IPS-20b (cell line): ENCODE data around the gene PEX5.

Experiments
- H3K27ac ChIP-seq: one replicate; pipeline ENCODE4 v1.5.1; 2013; ENCODE audit warnings: low read length
- H3K27me3 ChIP-seq: 2 replicates; pipeline ENCODE4 v1.6.1; 2013; ENCODE audit warnings: mild to moderate bottlenecking, low read length, inconsistent platforms; ENCODE audit not compliant: insufficient read depth
- H3K36me3 ChIP-seq: 2 replicates; pipeline ENCODE4 v1.6.1; 2013; ENCODE audit warnings: low read depth, mild to moderate bottlenecking, inconsistent platforms, low read length, moderate library complexity; ENCODE audit not compliant: insufficient read depth
- H3K4me1 ChIP-seq: 2 replicates; pipeline ENCODE4 v1.6.1; 2013; ENCODE audit warnings: mild to moderate bottlenecking, control low read depth, inconsistent platforms, low read length, moderate library complexity; ENCODE audit not compliant: insufficient read depth
- H3K4me3 ChIP-seq: 2 replicates; pipeline ENCODE4 v1.5.1; 2013; ENCODE audit warnings: mild to moderate bottlenecking, low read length, inconsistent platforms
- H3K9ac ChIP-seq: 2 replicates; pipeline ENCODE4 v1.6.1; 2013; ENCODE audit warnings: low read depth, mild to moderate bottlenecking, inconsistent platforms, low read length, moderate library complexity
- H3K9me3 ChIP-seq: 2 replicates; pipeline ENCODE4 v1.6.1; 2013; ENCODE audit warnings: mild to moderate bottlenecking, low read depth, low read length, inconsistent platforms; ENCODE audit not compliant: insufficient read depth

Gene PEX5

GRCh38 chr12:7189398-7190267 is at the start of gene PEX5:
Gene PEX5, plus strand, starts transcription at chr12:7189686. Its CDS starts 692 bp downstream, at chr12:7190378.
- peaks cover 3% of the 10 kb centered on the region; the same call in 1 of the 2 replicates for H3K4me1 ChIP-seq
- no peaks in the 10 kb centered on the region for H3K27me3 ChIP-seq
- no peaks in the 10 kb centered on the region for H3K9me3 ChIP-seq
- H3K27ac ChIP-seq: peak within 1 kb of the TSS; percentile 82
- peak within 1 kb of the TSS; percentile 86; the same call in 1 of the 2 replicates for H3K9ac ChIP-seq
- peak within 1 kb of the TSS; percentile 84 for H3K4me3 ChIP-seq
- peaks cover 34% of the 10 kb centered on the region for H3K36me3 ChIP-seq

GRCh38 chr12:7141351-7142005 is 48.0 kb upstream of the PEX5 start:
- no peaks in the 10 kb centered on the region for H3K27me3 ChIP-seq
- H3K4me3 ChIP-seq: no peak overlapping the region
- H3K9me3 ChIP-seq: no peaks in the 10 kb centered on the region
- no peak overlapping the region for H3K9ac ChIP-seq
- no peaks in the 10 kb centered on the region for H3K4me1 ChIP-seq
- peaks cover 37% of the 10 kb centered on the region for H3K36me3 ChIP-seq
- H3K27ac ChIP-seq: no peak overlapping the region

- H3K36me3 ChIP-seq: peaks cover 36% of the 10 kb centered on the region
- H3K27me3 ChIP-seq: no peaks in the 10 kb centered on the region
- H3K27ac ChIP-seq: no peak overlapping the region
These were observed 47.3 kb upstream of the PEX5 start for GRCh38 chr12:7142056-7142644.

GRCh38 chr12:7142809-7143465 is 46.5 kb upstream of the PEX5 start:
- H3K36me3 ChIP-seq: peaks cover 31% of the 10 kb centered on the region
- no peak overlapping the region for H3K27ac ChIP-seq
- no peaks in the 10 kb centered on the region for H3K9me3 ChIP-seq
- no peak overlapping the region for H3K9ac ChIP-seq
- H3K27me3 ChIP-seq: no peaks in the 10 kb centered on the region
- H3K4me3 ChIP-seq: no peak overlapping the region
- H3K4me1 ChIP-seq: no peaks in the 10 kb centered on the region

More at GRCh38 chr12:7142056-7142644, 47.3 kb upstream of the PEX5 start:
- Histone ChIP-seq H3K9me3 (no peaks in the 10 kb centered on the region), H3K9ac (no peak overlapping the region), H3K4me1 (no peaks in the 10 kb centered on the region), H3K4me3 (no peak overlapping the region)

- H3K36me3 ChIP-seq: peaks cover 28% of the 10 kb centered on the region
- H3K4me1 ChIP-seq: no peaks in the 10 kb centered on the region
- H3K9me3 ChIP-seq: no peaks in the 10 kb centered on the region
- H3K27ac ChIP-seq: no peak overlapping the region
- no peaks in the 10 kb centered on the region for H3K27me3 ChIP-seq
- H3K9ac ChIP-seq: no peak overlapping the region
- H3K4me3 ChIP-seq: no peak overlapping the region
These were observed 45.9 kb upstream of the PEX5 start for GRCh38 chr12:7143564-7143963.

- peaks cover 38% of the 10 kb centered on the region for H3K36me3 ChIP-seq
- no peak overlapping the region for H3K27ac ChIP-seq
- no peaks in the 10 kb centered on the region for H3K4me1 ChIP-seq
- no peak overlapping the region for H3K4me3 ChIP-seq
- H3K9me3 ChIP-seq: no peaks in the 10 kb centered on the region
- no peaks in the 10 kb centered on the region for H3K27me3 ChIP-seq
- no peak overlapping the region for H3K9ac ChIP-seq
These were observed 44.9 kb upstream of the PEX5 start for GRCh38 chr12:7144414-7145120.

- no peaks in the 10 kb centered on the region for H3K9me3 ChIP-seq
- no peak overlapping the region for H3K9ac ChIP-seq
- H3K36me3 ChIP-seq: peaks cover 49% of the 10 kb centered on the region
- no peaks in the 10 kb centered on the region for H3K27me3 ChIP-seq
- no peak overlapping the region for H3K27ac ChIP-seq
- no peaks in the 10 kb centered on the region for H3K4me1 ChIP-seq
- no peak overlapping the region for H3K4me3 ChIP-seq
These were observed 43.8 kb upstream of the PEX5 start for GRCh38 chr12:7145671-7146070.

- Histone ChIP-seq H3K36me3 (peaks cover 53% of the 10 kb centered on the region), H3K9ac (no peak overlapping the region)
These were observed 43.3 kb upstream of the PEX5 start for GRCh38 chr12:7146228-7146627.

GRCh38 chr12:7146906-7147305 is 42.6 kb upstream of the PEX5 start:
- Histone ChIP-seq H3K9me3 (no peaks in the 10 kb centered on the region), H3K4me3 (no peak overlapping the region), H3K4me1 (no peaks in the 10 kb centered on the region), H3K27ac (no peak overlapping the region), H3K9ac (no peak overlapping the region), H3K27me3 (no peaks in the 10 kb centered on the region), H3K36me3 (peaks cover 49% of the 10 kb centered on the region)

More at GRCh38 chr12:7146228-7146627, 43.3 kb upstream of the PEX5 start:
- H3K4me3 ChIP-seq: no peak overlapping the region
- H3K27ac ChIP-seq: no peak overlapping the region
- H3K9me3 ChIP-seq: no peaks in the 10 kb centered on the region
- no peaks in the 10 kb centered on the region for H3K27me3 ChIP-seq
- no peaks in the 10 kb centered on the region for H3K4me1 ChIP-seq

- Histone ChIP-seq H3K27ac (no peak overlapping the region), H3K27me3 (no peaks in the 10 kb centered on the region), H3K36me3 (peaks cover 58% of the 10 kb centered on the region), H3K9me3 (no peaks in the 10 kb centered on the region), H3K4me1 (no peaks in the 10 kb centered on the region), H3K4me3 (no peak overlapping the region), H3K9ac (no peak overlapping the region)
These were observed 39.1 kb upstream of the PEX5 start for GRCh38 chr12:7150356-7150755.

- H3K36me3 ChIP-seq: peaks cover 62% of the 10 kb centered on the region
These were observed 38.6 kb upstream of the PEX5 start for GRCh38 chr12:7150841-7151240.

More at GRCh38 chr12:7150841-7151240, 38.6 kb upstream of the PEX5 start:
- H3K9ac ChIP-seq: no peak overlapping the region
- no peaks in the 10 kb centered on the region for H3K9me3 ChIP-seq
- no peak overlapping the region for H3K27ac ChIP-seq
- no peak overlapping the region for H3K4me3 ChIP-seq
- H3K4me1 ChIP-seq: no peaks in the 10 kb centered on the region
- H3K27me3 ChIP-seq: no peaks in the 10 kb centered on the region
